ENCODE data around the gene SLC4A1. TPM values are rescaled to one million over a fixed set of nuclear protein-coding genes. Genes with fewer than 3 reads are reported as not detected.

The SLC4A1 gene
- total and polyA plus RNA-seq, 2 of the 13 experiments (the other 11 are each of a cell fraction or from before 2014, with no cell fraction given) = not detected

DNA sequence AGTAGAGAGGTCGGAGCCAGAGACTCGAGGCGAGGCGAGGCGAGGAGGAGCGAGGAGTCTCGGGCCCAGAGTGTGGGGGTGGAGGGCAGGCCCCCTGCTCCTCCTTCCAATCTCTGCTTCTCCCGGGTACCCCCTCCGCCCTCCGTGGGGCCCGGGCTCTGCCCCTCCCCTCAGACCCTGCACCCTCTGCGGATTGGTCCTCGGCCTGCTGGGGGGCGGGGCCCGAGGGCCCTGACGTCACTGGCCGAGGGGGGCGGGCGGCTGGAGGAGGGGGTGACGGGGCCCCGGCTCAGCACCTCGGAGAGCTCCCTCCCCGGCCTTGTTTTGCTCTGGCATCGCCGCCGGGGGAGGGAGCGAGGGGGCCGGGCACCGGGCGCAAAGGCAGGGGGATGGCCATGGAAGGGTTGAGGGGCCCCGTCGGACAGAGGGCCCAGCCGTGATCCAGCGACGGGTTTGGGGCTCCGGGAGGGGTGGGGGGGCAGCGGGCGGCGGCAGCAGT, 40.4 kb upstream of the SLC4A1 start, which contains the start of gene RUNDC3A (continued):
- TF ChIP-seq FOXA1 (IDR thresholded peaks at IDR 0.05) (no peak), FOXA1 (CRISPR knock-in tag; IDR thresholded peaks at IDR 0.05) (no peak), RFX3 (CRISPR knock-in tag; IDR thresholded peaks at IDR 0.05) (no peak), RXRA (CRISPR knock-in tag; IDR thresholded peaks at IDR 0.05) (no peak), MED8 (CRISPR knock-in tag; IDR thresholded peaks at IDR 0.05; ENCODE audit: insufficient replicate concordance) (no peak), RBFOX2 (IDR thresholded peaks at IDR 0.05; ENCODE audit: low read depth, low read length) (no peak), KLF6 (CRISPR knock-in tag; IDR thresholded peaks at IDR 0.05) (peak; percentile 98), TGIF2 (CRISPR knock-in tag; IDR thresholded peaks at IDR 0.05) (no peak), IKZF1 (IDR thresholded peaks at IDR 0.05) (no peak), AKAP8 (CRISPR knock-in tag; IDR thresholded peaks at IDR 0.05) (no peak), ZFP1 (CRISPR knock-in tag; IDR thresholded peaks at IDR 0.05) (no peak), ZKSCAN8 (CRISPR knock-in tag; IDR thresholded peaks at IDR 0.05; ENCODE audit: borderline replicate concordance) (no peak), FOXK1 (CRISPR knock-in tag; IDR thresholded peaks at IDR 0.05; ENCODE audit: borderline replicate concordance, low read depth) (peak; percentile 72; the same call in 1 of the 2 replicates), SP5 (CRISPR knock-in tag; IDR thresholded peaks at IDR 0.05; ENCODE audit: borderline replicate concordance, low read depth) (peak; percentile 54; the same call in 1 of the 2 replicates), ARHGAP35 (CRISPR knock-in tag; IDR thresholded peaks at IDR 0.05; ENCODE audit: borderline replicate concordance) (0 out of 2 replicates have a peak, but pooled peaks have one; percentile 7), PAWR (CRISPR knock-in tag; IDR thresholded peaks at IDR 0.05; ENCODE audit: borderline replicate concordance) (no peak), ZEB1 (IDR thresholded peaks at IDR 0.05; ENCODE audit: insufficient replicate concordance, low read depth) (no peak), SAP130 (CRISPR knock-in tag; IDR thresholded peaks at IDR 0.05; ENCODE audit: low read depth) (peak; percentile 91), NFE2 (CRISPR knock-in tag; IDR thresholded peaks at IDR 0.05) (no peak), ZNF816 (CRISPR knock-in tag; IDR thresholded peaks at IDR 0.05; ENCODE audit: borderline replicate concordance) (no peak), SOX13 (IDR thresholded peaks at IDR 0.05) (no peak), SOX13 (CRISPR knock-in tag; conservative IDR thresholded peaks at IDR 0.05 in 1 of 2, IDR thresholded peaks at IDR 0.05 in 1 of 2) (peak in 1 of 2 experiments; percentile 35; a peak in 1 of 4 replicates), PHF21A (CRISPR knock-in tag; IDR thresholded peaks at IDR 0.05) (no peak), PHF8 (CRISPR knock-in tag; IDR thresholded peaks at IDR 0.05) (no peak), KLF12 (CRISPR knock-in tag; IDR thresholded peaks at IDR 0.05; ENCODE audit: borderline replicate concordance) (0 out of 2 replicates have a peak, but pooled peaks have one; percentile 59)
- TF ChIP-seq, protein P1, sequence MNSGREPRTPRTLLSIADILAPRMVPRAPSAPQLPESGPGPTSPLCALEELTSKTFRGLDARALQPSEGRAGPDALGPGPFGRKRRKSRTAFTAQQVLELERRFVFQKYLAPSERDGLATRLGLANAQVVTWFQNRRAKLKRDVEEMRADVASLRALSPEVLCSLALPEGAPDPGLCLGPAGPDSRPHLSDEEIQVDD (CRISPR knock-in tag; IDR thresholded peaks at IDR 0.05; ENCODE audit: borderline replicate concordance) = no peak
- TF ChIP-seq, protein P2, sequence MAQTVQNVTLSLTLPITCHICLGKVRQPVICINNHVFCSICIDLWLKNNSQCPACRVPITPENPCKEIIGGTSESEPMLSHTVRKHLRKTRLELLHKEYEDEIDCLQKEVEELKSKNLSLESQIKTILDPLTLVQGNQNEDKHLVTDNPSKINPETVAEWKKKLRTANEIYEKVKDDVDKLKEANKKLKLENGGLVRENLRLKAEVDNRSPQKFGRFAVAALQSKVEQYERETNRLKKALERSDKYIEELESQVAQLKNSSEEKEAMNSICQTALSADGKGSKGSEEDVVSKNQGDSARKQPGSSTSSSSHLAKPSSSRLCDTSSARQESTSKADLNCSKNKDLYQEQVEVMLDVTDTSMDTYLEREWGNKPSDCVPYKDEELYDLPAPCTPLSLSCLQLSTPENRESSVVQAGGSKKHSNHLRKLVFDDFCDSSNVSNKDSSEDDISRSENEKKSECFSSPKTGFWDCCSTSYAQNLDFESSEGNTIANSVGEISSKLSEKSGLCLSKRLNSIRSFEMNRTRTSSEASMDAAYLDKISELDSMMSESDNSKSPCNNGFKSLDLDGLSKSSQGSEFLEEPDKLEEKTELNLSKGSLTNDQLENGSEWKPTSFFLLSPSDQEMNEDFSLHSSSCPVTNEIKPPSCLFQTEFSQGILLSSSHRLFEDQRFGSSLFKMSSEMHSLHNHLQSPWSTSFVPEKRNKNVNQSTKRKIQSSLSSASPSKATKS (CRISPR knock-in tag; IDR thresholded peaks at IDR 0.05) = no peak
- TF ChIP-seq, protein P3, sequence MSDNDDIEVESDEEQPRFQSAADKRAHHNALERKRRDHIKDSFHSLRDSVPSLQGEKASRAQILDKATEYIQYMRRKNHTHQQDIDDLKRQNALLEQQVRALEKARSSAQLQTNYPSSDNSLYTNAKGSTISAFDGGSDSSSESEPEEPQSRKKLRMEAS (IDR thresholded peaks at IDR 0.05) = peak; percentile 45; the same call in 1 of the 2 replicates
- TF ChIP-seq, protein P4, sequence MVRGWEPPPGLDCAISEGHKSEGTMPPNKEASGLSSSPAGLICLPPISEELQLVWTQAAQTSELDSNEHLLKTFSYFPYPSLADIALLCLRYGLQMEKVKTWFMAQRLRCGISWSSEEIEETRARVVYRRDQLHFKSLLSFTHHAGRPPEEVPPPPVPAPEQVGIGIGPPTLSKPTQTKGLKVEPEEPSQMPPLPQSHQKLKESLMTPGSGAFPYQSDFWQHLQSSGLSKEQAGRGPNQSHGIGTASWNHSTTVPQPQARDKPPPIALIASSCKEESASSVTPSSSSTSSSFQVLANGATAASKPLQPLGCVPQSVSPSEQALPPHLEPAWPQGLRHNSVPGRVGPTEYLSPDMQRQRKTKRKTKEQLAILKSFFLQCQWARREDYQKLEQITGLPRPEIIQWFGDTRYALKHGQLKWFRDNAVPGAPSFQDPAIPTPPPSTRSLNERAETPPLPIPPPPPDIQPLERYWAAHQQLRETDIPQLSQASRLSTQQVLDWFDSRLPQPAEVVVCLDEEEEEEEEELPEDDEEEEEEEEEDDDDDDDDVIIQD (CRISPR knock-in tag; IDR thresholded peaks at IDR 0.05; ENCODE audit: low read depth) = 0 out of 2 replicates have a peak, but pooled peaks have one; percentile 49
